ENCODE data around the gene INPP5B.

The INPP5B gene

DNA sequence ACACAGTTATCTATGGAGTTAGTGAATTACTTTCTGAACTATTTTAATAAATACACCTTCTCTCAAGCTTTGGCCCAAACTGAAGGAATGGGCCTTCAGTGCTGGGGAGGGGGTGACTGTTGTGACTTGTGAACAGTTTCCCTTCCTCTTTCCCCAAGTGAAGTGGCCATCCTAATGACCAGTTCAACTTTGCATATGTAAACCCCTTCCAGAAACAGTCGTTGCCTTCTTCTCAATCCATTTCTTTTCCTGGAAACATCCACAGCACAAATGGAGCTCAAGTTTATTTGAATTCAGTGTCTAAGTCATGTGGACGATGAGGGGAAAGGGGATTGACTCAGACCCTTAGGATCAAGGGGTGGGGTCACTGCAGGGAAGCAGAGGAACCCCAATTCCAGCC is 1.3 kb upstream of the INPP5B start:
- Histone ChIP-seq H3K27me3 (replicated peaks; ENCODE audit: insufficient read depth, low read length) (no peaks in the 10 kb centered on the region), H3K79me2 (ENCODE audit: low read length) (peaks cover 15% of the 10 kb centered on the region), H3K4me1 (ENCODE audit: low read length) (peaks cover 11% of the 10 kb centered on the region), H3K9me3 (replicated peaks; ENCODE audit: insufficient read depth, low read length) (no peaks in the 10 kb centered on the region), H3K4me2 (ENCODE audit: low read depth, low read length) (no peak overlapping the region), H2AFZ (ENCODE audit: low read length) (no peak overlapping the region), H3K9ac (ENCODE audit: low read length) (no peak overlapping the region), H3K27ac (ENCODE audit: low read length) (no peak overlapping the region), H3K4me3 (ENCODE audit: low read length) (no peak overlapping the region), H4K20me1 (ENCODE audit: insufficient read depth, low read length) (no peaks in the 10 kb centered on the region), H3F3A (ENCODE audit: insufficient read depth, low read length) (no peaks in the 10 kb centered on the region), H3K36me3 (replicated peaks; ENCODE audit: insufficient read depth, low read length) (no peaks in the 10 kb centered on the region), H3K9me2 (replicated peaks; ENCODE audit: insufficient read depth, low read length) (no peaks in the 10 kb centered on the region)
- DNase-seq, result no peak
- TF ChIP-seq EZH2 (optimal IDR thresholded peaks at IDR 0.05; ENCODE audit: low read depth, low read length) (no peak), EZH2phosphoT487 (IDR thresholded peaks at IDR 0.05; ENCODE audit: low read length) (no peak)
- TF ChIP-seq, protein P1, sequence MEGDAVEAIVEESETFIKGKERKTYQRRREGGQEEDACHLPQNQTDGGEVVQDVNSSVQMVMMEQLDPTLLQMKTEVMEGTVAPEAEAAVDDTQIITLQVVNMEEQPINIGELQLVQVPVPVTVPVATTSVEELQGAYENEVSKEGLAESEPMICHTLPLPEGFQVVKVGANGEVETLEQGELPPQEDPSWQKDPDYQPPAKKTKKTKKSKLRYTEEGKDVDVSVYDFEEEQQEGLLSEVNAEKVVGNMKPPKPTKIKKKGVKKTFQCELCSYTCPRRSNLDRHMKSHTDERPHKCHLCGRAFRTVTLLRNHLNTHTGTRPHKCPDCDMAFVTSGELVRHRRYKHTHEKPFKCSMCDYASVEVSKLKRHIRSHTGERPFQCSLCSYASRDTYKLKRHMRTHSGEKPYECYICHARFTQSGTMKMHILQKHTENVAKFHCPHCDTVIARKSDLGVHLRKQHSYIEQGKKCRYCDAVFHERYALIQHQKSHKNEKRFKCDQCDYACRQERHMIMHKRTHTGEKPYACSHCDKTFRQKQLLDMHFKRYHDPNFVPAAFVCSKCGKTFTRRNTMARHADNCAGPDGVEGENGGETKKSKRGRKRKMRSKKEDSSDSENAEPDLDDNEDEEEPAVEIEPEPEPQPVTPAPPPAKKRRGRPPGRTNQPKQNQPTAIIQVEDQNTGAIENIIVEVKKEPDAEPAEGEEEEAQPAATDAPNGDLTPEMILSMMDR (IDR thresholded peaks at IDR 0.05; ENCODE audit: low read length), result no peak

DNA sequence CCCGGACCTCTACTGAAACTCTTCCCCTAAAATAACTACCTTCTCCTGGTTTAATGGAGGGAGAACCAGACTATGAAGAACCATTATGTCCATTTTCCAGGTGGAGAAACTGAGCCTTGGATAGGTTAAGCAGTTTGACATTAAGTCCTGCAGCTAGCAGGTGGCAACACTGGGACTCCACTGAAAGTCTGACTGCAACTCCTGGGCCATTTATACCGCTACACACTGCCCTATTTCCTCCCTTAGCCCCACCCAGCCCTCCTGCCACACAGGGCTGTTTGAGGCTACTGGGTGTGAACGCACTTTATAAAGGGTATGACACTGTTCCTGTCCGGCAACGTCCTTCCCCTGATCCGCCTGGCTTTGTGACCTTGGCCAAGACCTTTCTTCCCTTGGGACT is 511 bp upstream of the INPP5B start:
- TF ChIP-seq, protein P1 (IDR thresholded peaks at IDR 0.05; ENCODE audit: low read length), result no peak
- TF ChIP-seq EZH2phosphoT487 (IDR thresholded peaks at IDR 0.05; ENCODE audit: low read length), result no peak
- TF ChIP-seq EZH2 (optimal IDR thresholded peaks at IDR 0.05; ENCODE audit: low read depth, low read length), result no peak
- Histone ChIP-seq H3K79me2 (ENCODE audit: low read length) (peaks cover 15% of the 10 kb centered on the region), H2AFZ (ENCODE audit: low read length) (peak overlapping the region; percentile 73), H3K27ac (ENCODE audit: low read length) (peak overlapping the region; percentile 3; the same call in 1 of the 2 replicates), H3K4me3 (ENCODE audit: low read length) (peak overlapping the region; percentile 88), H3K4me2 (ENCODE audit: low read depth, low read length) (peak overlapping the region; percentile 66), H3K9ac (ENCODE audit: low read length) (peak overlapping the region; percentile 74; the same call in 1 of the 2 replicates), H3K4me1 (ENCODE audit: low read length) (peaks cover 11% of the 10 kb centered on the region), H3K27me3 (replicated peaks; ENCODE audit: insufficient read depth, low read length) (no peaks in the 10 kb centered on the region), H3K36me3 (replicated peaks; ENCODE audit: insufficient read depth, low read length) (no peaks in the 10 kb centered on the region), H4K20me1 (ENCODE audit: insufficient read depth, low read length) (no peaks in the 10 kb centered on the region), H3F3A (ENCODE audit: insufficient read depth, low read length) (no peaks in the 10 kb centered on the region), H3K9me3 (replicated peaks; ENCODE audit: insufficient read depth, low read length) (no peaks in the 10 kb centered on the region), H3K9me2 (replicated peaks; ENCODE audit: insufficient read depth, low read length) (no peaks in the 10 kb centered on the region)
- DNase-seq, result peak; percentile 40

DNA sequence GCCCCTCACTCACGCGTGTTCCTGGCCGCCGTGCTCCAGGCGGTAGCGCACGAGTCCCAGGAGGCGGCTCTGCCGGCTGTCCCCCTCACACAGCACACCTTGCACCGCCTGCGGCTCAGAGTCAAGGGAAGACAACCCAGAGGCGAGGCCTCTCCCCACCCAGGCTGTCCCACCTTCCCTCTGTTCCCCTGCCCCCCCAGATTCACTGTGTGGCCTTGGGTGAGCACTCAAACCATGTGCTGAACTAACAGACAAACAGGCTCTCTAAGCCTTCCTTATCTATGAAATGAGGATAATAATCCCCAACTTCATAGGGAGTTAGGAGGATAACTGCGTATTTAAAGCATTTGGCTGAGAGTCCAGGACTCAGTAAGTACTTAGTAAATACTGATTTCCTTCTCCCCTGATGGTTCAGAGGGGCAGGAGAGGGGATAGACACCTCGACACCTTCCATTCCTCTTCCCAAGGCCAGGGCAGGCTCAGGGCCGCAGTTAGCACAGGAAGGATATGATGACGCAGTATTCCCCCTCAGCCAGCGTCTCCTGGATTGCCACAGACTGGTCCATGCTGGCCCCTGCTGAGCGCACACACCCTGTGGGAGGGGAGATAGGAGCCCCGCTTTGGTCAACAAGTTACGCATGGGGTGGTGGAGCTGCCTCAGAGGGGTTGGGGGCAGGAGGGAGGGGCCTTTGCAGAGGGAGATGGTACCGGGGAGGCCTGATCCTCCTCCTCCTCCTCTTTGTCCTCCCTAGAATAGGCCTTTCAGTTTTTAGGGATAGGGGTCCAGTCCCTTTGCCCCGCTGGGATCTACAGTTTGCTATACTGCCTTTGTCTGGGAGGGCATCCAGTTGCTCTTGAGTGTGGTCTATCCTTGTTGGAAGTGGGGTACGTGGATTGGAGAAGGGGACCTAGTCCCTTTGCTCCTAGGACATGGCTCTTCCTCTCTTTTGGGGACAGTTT is 830 bp downstream of the INPP5B start:
- Histone ChIP-seq H4K20me1 (ENCODE audit: insufficient read depth, low read length) (no peaks in the 10 kb centered on the region), H3K9ac (ENCODE audit: low read length) (peak overlapping the region; percentile 74), H3K4me2 (ENCODE audit: low read depth, low read length) (peak overlapping the region; percentile 66), H2AFZ (ENCODE audit: low read length) (peak overlapping the region; percentile 73), H3K27ac (ENCODE audit: low read length) (peak overlapping the region; percentile 16; the same call in 1 of the 2 replicates), H3F3A (ENCODE audit: insufficient read depth, low read length) (no peaks in the 10 kb centered on the region), H3K27me3 (replicated peaks; ENCODE audit: insufficient read depth, low read length) (no peaks in the 10 kb centered on the region), H3K4me3 (ENCODE audit: low read length) (peak overlapping the region; percentile 88), H3K4me1 (ENCODE audit: low read length) (peaks cover 11% of the 10 kb centered on the region), H3K9me3 (replicated peaks; ENCODE audit: insufficient read depth, low read length) (no peaks in the 10 kb centered on the region), H3K9me2 (replicated peaks; ENCODE audit: insufficient read depth, low read length) (no peaks in the 10 kb centered on the region), H3K36me3 (replicated peaks; ENCODE audit: insufficient read depth, low read length) (no peaks in the 10 kb centered on the region), H3K79me2 (ENCODE audit: low read length) (peaks cover 15% of the 10 kb centered on the region)
- TF ChIP-seq, protein P1 (IDR thresholded peaks at IDR 0.05; ENCODE audit: low read length), result no peak
- no peak for TF ChIP-seq EZH2 (optimal IDR thresholded peaks at IDR 0.05; ENCODE audit: low read depth, low read length)
- no peak for TF ChIP-seq EZH2phosphoT487 (IDR thresholded peaks at IDR 0.05; ENCODE audit: low read length)
- DNase-seq, result no peak

Measured in MM.1S (cell line).